Left lung (tissue), 14 donors: ENCODE data around the gene SMC2. TPM values are rescaled to one million over a fixed set of nuclear protein-coding genes. Genes with fewer than 3 reads are reported as not detected.

Experiments
- ATAC-seq: fragments of 200-7000 bp; cut with Tn5 transposase; one replicate; pipeline ENCODE4 v1.9.1; 2020; ENCODE audit warnings: moderate library complexity
- DNase-seq, 4 donors: peaks; one replicate each; pipeline ENCODE4 v3.0.0-alpha.2; 2013 to 2020
- H3K27ac ChIP-seq, 2 donors: fragments of 200-600 bp; sonication (generic) in 1 of 2; one replicate each; pipeline versions ENCODE4 v1.5.0 to v1.8.0; 2020 to 2021
- H3K27me3 ChIP-seq, 2 donors: fragments of 200-600 bp; sonication (generic) in 1 of 2; one replicate each; pipeline versions ENCODE4 v1.5.0 to v1.8.0; 2020 to 2021
- H3K36me3 ChIP-seq, 2 donors: fragments of 200-600 bp; sonication (generic) in 1 of 2; one replicate each; pipeline versions ENCODE4 v1.5.0 to v1.8.0; 2020 to 2021
- H3K4me1 ChIP-seq, 2 donors: fragments of 200-600 bp; one replicate each; pipeline ENCODE4 v1.8.0; 2021
- H3K4me3 ChIP-seq, 2 donors: fragments of 200-600 bp; sonication (generic) in 1 of 2; one replicate each; pipeline versions ENCODE4 v1.5.0 to v1.8.0; 2020 to 2021; ENCODE audit warnings: mild to moderate bottlenecking in 1 of 2
- H3K9me3 ChIP-seq, 2 donors: fragments of 200-600 bp; sonication (generic) in 1 of 2; one replicate each; pipeline versions ENCODE4 v1.5.0 to v1.8.0; 2020 to 2021
- CTCF ChIP-seq, 2 donors: fragments of 200-600 bp; sonication (generic) in 1 of 2; IDR thresholded peaks; one replicate each; pipeline versions ENCODE4 v1.5.0 to v1.8.0; 2021; ENCODE audit warnings: antibody characterized with exemption in 2 of 2
- intact Hi-C, 2 donors: fragments of 100-400 bp; cut with DNase I; formaldehyde crosslinking; loops; one replicate each; pipeline versions ENCODE4 v1.11.2 to v1.14.2; 2022
- long read RNA-seq, 12 donors: library from polyadenylated mRNA in 2 of 12; unstranded in 2 of 12; transcript quantifications; one replicate each; pipeline ENCODE4 v2.0.0 and lab custom pipeline, GENCODE V29; 2019 to 2026
- polyA plus RNA-seq, 6 donors: library from polyadenylated mRNA; unstranded; fragments of 120-200 nt; gene quantifications; one replicate each; pipeline ENCODE4 v1.2.1, GENCODE V29; 2013; ENCODE audit not compliant: insufficient read length in 6 of 6
- total RNA-seq, 2 donors: library from RNA; stranded (reverse); fragmentation: NEBNext Ultra II Directional; extraction: Animal tissue kit (Norgen Biotek cat#: 25700); gene quantifications; one replicate each; pipeline ENCODE4 v1.2.1, GENCODE V29; 2021
- donor health status: DM: no; HTN: yes; CAD: no.
- donor health status: DM: no; HTN: no; CAD: no.

The SMC2 gene
- 10 to 100 TPM; 14.9 to 16.2 TPM for total RNA-seq
- 10 to 100 TPM; 29.1 to 49.4 (median 37.0) TPM for polyA plus RNA-seq
- long read RNA-seq, donor 1, partial matches to known transcripts = 26 of 26 reads
- long read RNA-seq, donor 1, other reads (novel, unspliced or antisense) = 0 of 26 reads
- long read RNA-seq, donor 2, partial matches to known transcripts = 26 of 26 reads
- long read RNA-seq, donor 2, other reads (novel, unspliced or antisense) = 0 of 26 reads
- long read RNA-seq, donor 3, partial matches to known transcripts = 11 of 11 reads
- long read RNA-seq, donor 3, other reads (novel, unspliced or antisense) = 0 of 11 reads
- long read RNA-seq, donor 4, partial matches to known transcripts = 13 of 21 reads
- long read RNA-seq, donor 4, other reads (novel, unspliced or antisense) = 8 of 21 reads
- long read RNA-seq, donor 5, partial matches to known transcripts = 17 of 17 reads
- long read RNA-seq, donor 5, other reads (novel, unspliced or antisense) = 0 of 17 reads
- long read RNA-seq, donor 6, partial matches to known transcripts = 18 of 18 reads
- long read RNA-seq, donor 6, other reads (novel, unspliced or antisense) = 0 of 18 reads
- long read RNA-seq, donor 7 = 0 reads
- long read RNA-seq, donor 8, partial matches to known transcripts = 8 of 8 reads
- long read RNA-seq, donor 8, other reads (novel, unspliced or antisense) = 0 of 8 reads
- long read RNA-seq, donor 9 = 0 reads
- long read RNA-seq, donor 10, partial matches to known transcripts = 5 of 10 reads
- long read RNA-seq, donor 10, other reads (novel, unspliced or antisense) = 5 of 10 reads
- long read RNA-seq, donor 11, partial matches to known transcripts = 11 of 11 reads
- long read RNA-seq, donor 11, other reads (novel, unspliced or antisense) = 0 of 11 reads
- long read RNA-seq, donor 12, partial matches to known transcripts = 5 of 5 reads
- long read RNA-seq, donor 12, other reads (novel, unspliced or antisense) = 0 of 5 reads

GRCh38 chr9:104093647-104094533 lies at the start of gene SMC2:
TSS of gene SMC2 (plus strand) at chr9:104094309. CDS start at chr9:104095385, 1,076 bp downstream.
- ATAC-seq = peak; percentile 97
- Histone ChIP-seq H3K9me3 (no peaks in the 10 kb centered on the region), H3K36me3 (no peaks in the 10 kb centered on the region), H3K27ac (peak within 1 kb of the TSS; percentile 96 to 97), H3K4me1 (peaks cover 0 to 41% of the 10 kb centered on the region in 2 donors), H3K4me3 (peak within 1 kb of the TSS; percentile 50 to 68), H3K27me3 (no peaks in the 10 kb centered on the region)
- intact Hi-C loops = no loop called here
- peak; percentile 94 to 98 (median 95) for DNase-seq
- no peak for TF ChIP-seq CTCF (IDR thresholded peaks at IDR 0.05)

- DNase-seq (no peak), ATAC-seq (peak; percentile 41)
- no peak overlapping the region for H3K4me3 ChIP-seq
- intact Hi-C loops = no loop called here
- H3K4me1 ChIP-seq = no peaks in the 10 kb centered on the region
- no peak overlapping the region for H3K27ac ChIP-seq
- no peaks in the 10 kb centered on the region for H3K36me3 ChIP-seq
- no peaks in the 10 kb centered on the region for H3K27me3 ChIP-seq
- no peaks in the 10 kb centered on the region for H3K9me3 ChIP-seq
- no peak for TF ChIP-seq CTCF (IDR thresholded peaks at IDR 0.05)
Observed at GRCh38 chr9:104068546-104068945, 25.6 kb upstream of the SMC2 start.

DNA sequence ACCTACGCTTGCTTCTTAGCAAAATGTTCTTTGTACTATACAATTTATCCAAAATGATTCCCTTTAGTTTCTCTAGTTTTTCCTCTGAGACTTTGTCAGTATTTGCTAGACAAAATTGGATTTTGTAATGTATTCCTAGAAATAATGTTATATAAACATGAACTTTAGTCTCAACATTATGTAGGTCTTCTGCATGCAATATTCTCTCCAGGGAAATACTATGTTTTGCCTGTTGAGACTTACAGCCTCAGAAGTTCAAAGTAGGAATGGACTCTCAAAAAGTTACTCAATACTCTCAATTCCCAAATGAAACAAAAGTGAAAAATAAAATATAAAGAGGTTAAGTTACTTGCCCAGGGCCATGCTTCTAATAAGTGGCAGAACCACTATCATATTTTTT lies 24.8 kb upstream of the SMC2 start:
- Histone ChIP-seq H3K36me3 (no peaks in the 10 kb centered on the region), H3K4me3 (no peak overlapping the region), H3K27ac (no peak overlapping the region), H3K27me3 (no peaks in the 10 kb centered on the region), H3K9me3 (no peaks in the 10 kb centered on the region), H3K4me1 (no peaks in the 10 kb centered on the region)
- no peak for DNase-seq
- intact Hi-C loops = no loop called here
- no peak for ATAC-seq
- TF ChIP-seq CTCF (IDR thresholded peaks at IDR 0.05) = no peak

DNA sequence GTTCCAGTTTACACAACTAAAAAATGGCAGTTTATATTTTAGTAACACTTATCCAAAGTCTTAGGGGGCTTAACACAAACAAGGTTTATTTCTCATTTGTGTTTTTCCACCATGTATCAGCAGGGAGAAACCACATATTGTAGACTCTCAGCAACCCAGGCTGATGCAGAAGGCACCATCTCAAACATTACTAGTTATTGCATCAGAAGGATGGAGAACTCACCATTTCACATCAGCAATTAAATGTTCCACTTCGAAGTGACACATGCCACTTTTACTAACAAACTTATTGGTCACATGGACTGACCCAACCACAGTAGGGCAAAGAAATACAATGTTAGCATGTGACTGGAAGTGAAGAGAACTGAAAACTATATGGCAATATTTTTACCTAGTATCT lies 22.5 kb upstream of the SMC2 start:
- Histone ChIP-seq H3K9me3 (no peaks in the 10 kb centered on the region), H3K27me3 (no peaks in the 10 kb centered on the region), H3K4me1 (peaks cover 3 to 5% of the 10 kb centered on the region in 2 donors), H3K27ac (no peak overlapping the region), H3K36me3 (no peaks in the 10 kb centered on the region), H3K4me3 (no peak overlapping the region)
- intact Hi-C loops = no loop called here
- DNase-seq (no peak), ATAC-seq (no peak)
- TF ChIP-seq CTCF (IDR thresholded peaks at IDR 0.05) = no peak
